ENCODE results near the gene B3GNT9.
A peak's percentile ranks its signal among the peaks of the same experiment; 100 is the strongest.

The B3GNT9 gene

DNA sequence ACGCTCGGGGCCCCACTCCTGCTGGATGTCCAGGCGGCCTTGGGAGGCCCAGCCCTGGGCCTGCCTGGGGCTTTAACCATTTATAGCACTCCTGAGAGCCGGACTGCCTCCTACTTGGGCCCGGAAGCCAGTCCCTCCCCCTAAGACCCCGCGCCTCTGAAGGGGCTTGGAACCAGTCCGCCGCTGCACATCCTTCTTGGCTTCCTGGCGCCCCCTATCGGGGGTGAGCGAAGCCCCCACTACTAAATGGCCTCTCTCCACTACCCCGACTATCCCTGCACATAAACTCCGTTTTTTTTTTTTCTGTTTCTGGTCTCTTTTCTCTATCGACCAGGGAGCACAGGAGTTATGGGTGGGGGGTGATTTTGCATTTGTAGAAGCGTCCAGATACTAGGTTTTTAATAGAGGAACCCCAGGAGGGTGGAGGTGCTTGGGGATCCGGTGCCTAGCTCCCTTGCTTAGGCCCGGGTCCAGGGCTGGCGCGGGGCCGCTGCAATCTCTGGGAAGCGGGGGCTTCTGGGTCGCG, 18.9 kb upstream of the B3GNT9 start:
- Histone ChIP-seq H3K36me3 (ENCODE audit: control insufficient read depth in 4 of 4, insufficient read depth in 4 of 4, low read length in 3 of 4) (no peaks in the 10 kb centered on the region), H3K4me3 (ENCODE audit: control insufficient read depth in 1 of 7, extremely low read depth in 1 of 7, insufficient read depth in 4 of 7, low read depth in 2 of 7, low read length in 6 of 7) (peak overlapping the region in 6 of 7 experiments; percentile 16 to 70 (median 40)), H3K27ac (ENCODE audit: insufficient read depth in 1 of 2, low read depth in 1 of 2, low read length in 2 of 2, poor library complexity in 1 of 2, severe bottlenecking in 2 of 2) (peak overlapping the region in 1 of 2 experiments; percentile 65), H3K4me1 (ENCODE audit: control extremely low read depth in 1 of 4, control insufficient read depth in 4 of 4, insufficient read depth in 4 of 4, low read length in 3 of 4) (peaks cover 0 to 53% (median 38%) of the 10 kb centered on the region in 4 experiments), H3K27me3 (replicated peaks in 2 of 5; ENCODE audit: control insufficient read depth in 4 of 5, insufficient read depth in 5 of 5, low read length in 4 of 5) (peaks cover 4 to 93% (median 47%) of the 10 kb centered on the region in 5 experiments), H3K9me3 (ENCODE audit: control extremely low read depth in 1 of 5, control insufficient read depth in 4 of 5, insufficient read depth in 2 of 5, low read depth in 1 of 5, low read length in 4 of 5) (no peaks in the 10 kb centered on the region)
- DNase-seq, result peak in 2 of 3 donors; percentile 63 to 64
- POLR2A ChIA-PET, result interaction anchor here (0.6 kb wide), 1 partner anchor 323 kb away, joined by 4 read pairs; no protein-coding TSS in a partner anchor
- WGBS (ENCODE audit: insufficient coverage), result 8% methylated on average over 14 of the region's 24 CpGs
- CTCF ChIA-PET, result interaction anchor here (1.0 to 3.6 kb wide), 12 partner anchors 8 to 222 kb away, joined by 3 to 15 read pairs (median 4); partner anchors contain the start of genes B3GNT9 and FBXL8

DNA sequence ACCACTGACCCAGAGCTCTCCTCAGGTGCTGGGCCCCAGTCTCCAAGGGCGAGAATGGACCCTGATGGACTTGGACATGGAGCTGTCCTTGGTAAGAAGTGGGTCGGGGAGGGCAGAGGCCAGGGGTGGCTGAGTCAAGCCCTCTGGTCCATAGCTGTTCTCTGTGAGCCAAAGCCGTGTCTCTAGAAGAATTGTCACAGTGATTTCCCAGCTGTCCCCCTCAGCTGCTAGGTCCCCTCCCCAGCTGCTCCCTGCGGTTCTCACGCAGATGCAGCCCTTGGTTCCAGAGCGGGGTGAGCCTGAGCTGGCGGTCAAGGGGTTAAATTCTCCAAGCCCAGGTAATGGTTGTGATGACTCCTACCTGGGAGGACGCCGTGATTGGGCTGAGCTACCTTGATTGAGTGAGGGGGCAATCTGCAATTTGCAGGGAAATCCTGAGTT, 18.2 kb upstream of the B3GNT9 start:
- H3K27me3 ChIP-seq (replicated peaks in 2 of 5; ENCODE audit: control insufficient read depth in 4 of 5, insufficient read depth in 5 of 5, low read length in 4 of 5), result peaks cover 4 to 93% (median 47%) of the 10 kb centered on the region in 5 experiments
- H3K27ac ChIP-seq (ENCODE audit: insufficient read depth in 1 of 2, low read depth in 1 of 2, low read length in 2 of 2, poor library complexity in 1 of 2, severe bottlenecking in 2 of 2), result no peak overlapping the region
- no peaks in the 10 kb centered on the region for H3K36me3 ChIP-seq (ENCODE audit: control insufficient read depth in 4 of 4, insufficient read depth in 4 of 4, low read length in 3 of 4)
- no peak overlapping the region for H3K4me3 ChIP-seq (ENCODE audit: control insufficient read depth in 1 of 7, extremely low read depth in 1 of 7, insufficient read depth in 4 of 7, low read depth in 2 of 7, low read length in 6 of 7)
- no peak for DNase-seq
- WGBS (ENCODE audit: insufficient coverage), result 64% methylated on average over 8 of the region's 9 CpGs
- ChIA-PET CTCF (interaction anchor here (0.8 to 3.6 kb wide), 14 partner anchors 8 to 276 kb away, joined by 3 to 15 read pairs (median 4); partner anchors contain the start of genes B3GNT9 and FBXL8), POLR2A (interaction anchor here (0.6 kb wide), 1 partner anchor 323 kb away, joined by 4 read pairs; no protein-coding TSS in a partner anchor)
- H3K9me3 ChIP-seq (ENCODE audit: control extremely low read depth in 1 of 5, control insufficient read depth in 4 of 5, insufficient read depth in 2 of 5, low read depth in 1 of 5, low read length in 4 of 5), result no peaks in the 10 kb centered on the region
- H3K4me1 ChIP-seq (ENCODE audit: control extremely low read depth in 1 of 4, control insufficient read depth in 4 of 4, insufficient read depth in 4 of 4, low read length in 3 of 4), result peaks cover 0 to 53% (median 36%) of the 10 kb centered on the region in 4 experiments

DNA sequence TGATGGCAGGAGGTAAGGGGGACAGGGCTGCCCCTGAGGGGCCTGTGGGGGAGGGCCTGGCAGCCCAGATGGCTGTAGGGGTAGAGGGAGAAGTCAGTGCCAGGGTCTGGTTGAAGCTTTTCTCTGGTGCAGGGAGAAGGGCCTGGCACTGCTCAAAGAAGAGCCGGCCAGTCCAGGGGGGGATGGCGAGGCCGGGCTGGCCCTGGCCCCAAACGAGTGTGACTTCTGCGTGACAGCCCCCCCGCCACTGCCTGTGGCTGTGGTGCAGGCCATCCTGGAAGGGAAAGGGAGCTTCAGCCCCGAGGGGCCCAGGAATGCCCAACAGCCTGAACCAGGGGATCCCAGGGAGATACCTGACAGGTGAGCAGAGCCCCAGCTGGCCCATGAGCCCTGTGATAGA, 16.8 kb upstream of the B3GNT9 start:
- POLR2A ChIA-PET, result no interaction called here
- CTCF ChIA-PET, result interaction anchor here (1.0 to 3.6 kb wide), 6 partner anchors 9 to 213 kb away, joined by 3 to 13 read pairs (median 4); no protein-coding TSS in a partner anchor
- Histone ChIP-seq H3K4me3 (ENCODE audit: control insufficient read depth in 1 of 7, extremely low read depth in 1 of 7, insufficient read depth in 4 of 7, low read depth in 2 of 7, low read length in 6 of 7) (no peak overlapping the region), H3K36me3 (ENCODE audit: control insufficient read depth in 4 of 4, insufficient read depth in 4 of 4, low read length in 3 of 4) (no peaks in the 10 kb centered on the region), H3K9me3 (ENCODE audit: control extremely low read depth in 1 of 5, control insufficient read depth in 4 of 5, insufficient read depth in 2 of 5, low read depth in 1 of 5, low read length in 4 of 5) (no peaks in the 10 kb centered on the region), H3K27me3 (replicated peaks in 2 of 5; ENCODE audit: control insufficient read depth in 4 of 5, insufficient read depth in 5 of 5, low read length in 4 of 5) (peaks cover 5 to 95% (median 41%) of the 10 kb centered on the region in 5 experiments), H3K4me1 (ENCODE audit: control extremely low read depth in 1 of 4, control insufficient read depth in 4 of 4, insufficient read depth in 4 of 4, low read length in 3 of 4) (peaks cover 0 to 61% (median 45%) of the 10 kb centered on the region in 4 experiments), H3K27ac (ENCODE audit: insufficient read depth in 1 of 2, low read depth in 1 of 2, low read length in 2 of 2, poor library complexity in 1 of 2, severe bottlenecking in 2 of 2) (no peak overlapping the region)
- DNase-seq, result no peak
- 98% methylated on average over 7 of the region's 7 CpGs for WGBS (ENCODE audit: insufficient coverage)

DNA sequence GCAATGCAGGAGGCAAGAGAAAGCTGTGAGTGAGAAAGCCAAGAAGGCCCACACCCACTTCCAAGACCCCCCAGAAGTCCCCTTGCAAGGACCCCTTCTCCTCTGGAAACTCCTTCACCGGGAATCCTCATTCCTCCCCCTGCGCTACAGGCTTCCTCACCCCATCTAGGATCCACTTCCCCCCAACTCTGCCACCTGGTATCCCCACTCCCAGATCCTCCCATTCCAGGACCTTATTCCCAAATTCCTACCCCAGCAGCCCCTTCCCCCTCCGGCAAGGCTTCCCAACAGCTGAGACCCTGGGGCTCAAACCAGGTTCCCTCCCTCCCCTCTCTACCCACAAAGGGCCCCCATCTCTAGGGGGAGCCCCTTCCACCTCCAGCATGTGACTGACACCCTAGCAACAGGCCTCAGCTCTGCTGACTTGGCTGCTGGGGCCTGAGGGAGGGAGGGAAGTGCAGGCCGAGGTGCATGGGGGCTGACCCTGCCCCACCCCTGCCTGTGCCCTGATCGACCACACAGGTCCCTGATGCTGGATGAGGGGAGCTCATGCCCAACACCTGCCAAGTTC, 15.9 kb upstream of the B3GNT9 start:
- POLR2A ChIA-PET, result no interaction called here
- Histone ChIP-seq H3K9me3 (ENCODE audit: control extremely low read depth in 1 of 5, control insufficient read depth in 4 of 5, insufficient read depth in 2 of 5, low read depth in 1 of 5, low read length in 4 of 5) (no peaks in the 10 kb centered on the region), H3K4me1 (ENCODE audit: control extremely low read depth in 1 of 4, control insufficient read depth in 4 of 4, insufficient read depth in 4 of 4, low read length in 3 of 4) (peaks cover 0 to 66% (median 47%) of the 10 kb centered on the region in 4 experiments), H3K36me3 (ENCODE audit: control insufficient read depth in 4 of 4, insufficient read depth in 4 of 4, low read length in 3 of 4) (no peaks in the 10 kb centered on the region), H3K4me3 (ENCODE audit: control insufficient read depth in 1 of 7, extremely low read depth in 1 of 7, insufficient read depth in 4 of 7, low read depth in 2 of 7, low read length in 6 of 7) (no peak overlapping the region), H3K27me3 (replicated peaks in 2 of 5; ENCODE audit: control insufficient read depth in 4 of 5, insufficient read depth in 5 of 5, low read length in 4 of 5) (peaks cover 9 to 98% (median 38%) of the 10 kb centered on the region in 5 experiments), H3K27ac (ENCODE audit: insufficient read depth in 1 of 2, low read depth in 1 of 2, low read length in 2 of 2, poor library complexity in 1 of 2, severe bottlenecking in 2 of 2) (no peak overlapping the region)
- DNase-seq, result no peak
- CTCF ChIA-PET, result interaction anchor here (1.2 to 3.6 kb wide), 3 partner anchors 10 to 140 kb away, joined by 3 to 13 read pairs (median 4); no protein-coding TSS in a partner anchor
- 81% methylated on average over 3 of the region's 5 CpGs for WGBS (ENCODE audit: insufficient coverage)

DNA sequence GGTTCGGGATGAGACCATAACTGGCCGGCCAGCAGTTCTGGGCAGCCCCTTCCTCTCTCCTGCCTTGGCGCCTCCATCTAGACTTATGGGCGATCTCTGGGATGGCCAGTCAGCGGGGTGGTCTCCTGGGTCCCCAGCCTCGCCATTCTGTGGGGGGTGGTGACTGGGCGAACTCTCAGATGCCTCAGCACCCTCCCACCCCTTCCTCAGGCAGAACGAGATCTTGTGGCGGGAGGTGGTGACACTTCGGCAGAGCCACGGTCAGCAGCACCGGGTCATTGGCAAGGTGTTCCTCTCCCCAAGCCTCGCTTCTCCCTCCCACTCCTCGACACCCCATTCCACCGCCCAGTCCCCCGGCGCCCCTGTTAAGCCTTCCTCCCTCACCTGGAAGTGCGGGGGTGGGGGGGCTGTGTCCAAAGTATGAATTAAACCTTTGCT, 15.3 kb upstream of the B3GNT9 start:
- H3K4me3 ChIP-seq (ENCODE audit: control insufficient read depth in 1 of 7, extremely low read depth in 1 of 7, insufficient read depth in 4 of 7, low read depth in 2 of 7, low read length in 6 of 7), result no peak overlapping the region
- no peaks in the 10 kb centered on the region for H3K36me3 ChIP-seq (ENCODE audit: control insufficient read depth in 4 of 4, insufficient read depth in 4 of 4, low read length in 3 of 4)
- peaks cover 0 to 70% (median 52%) of the 10 kb centered on the region in 4 experiments for H3K4me1 ChIP-seq (ENCODE audit: control extremely low read depth in 1 of 4, control insufficient read depth in 4 of 4, insufficient read depth in 4 of 4, low read length in 3 of 4)
- ChIA-PET POLR2A (no interaction called here), CTCF (interaction anchor here (1.2 to 3.6 kb wide), 3 partner anchors 10 to 140 kb away, joined by 3 to 13 read pairs (median 4); no protein-coding TSS in a partner anchor)
- WGBS (ENCODE audit: insufficient coverage), result 44% methylated on average over 6 of the region's 18 CpGs
- DNase-seq, result no peak
- H3K27ac ChIP-seq (ENCODE audit: insufficient read depth in 1 of 2, low read depth in 1 of 2, low read length in 2 of 2, poor library complexity in 1 of 2, severe bottlenecking in 2 of 2), result no peak overlapping the region
- no peaks in the 10 kb centered on the region for H3K9me3 ChIP-seq (ENCODE audit: control extremely low read depth in 1 of 5, control insufficient read depth in 4 of 5, insufficient read depth in 2 of 5, low read depth in 1 of 5, low read length in 4 of 5)
- H3K27me3 ChIP-seq (replicated peaks in 2 of 5; ENCODE audit: control insufficient read depth in 4 of 5, insufficient read depth in 5 of 5, low read length in 4 of 5), result peaks cover 8 to 98% (median 34%) of the 10 kb centered on the region in 5 experiments

DNA sequence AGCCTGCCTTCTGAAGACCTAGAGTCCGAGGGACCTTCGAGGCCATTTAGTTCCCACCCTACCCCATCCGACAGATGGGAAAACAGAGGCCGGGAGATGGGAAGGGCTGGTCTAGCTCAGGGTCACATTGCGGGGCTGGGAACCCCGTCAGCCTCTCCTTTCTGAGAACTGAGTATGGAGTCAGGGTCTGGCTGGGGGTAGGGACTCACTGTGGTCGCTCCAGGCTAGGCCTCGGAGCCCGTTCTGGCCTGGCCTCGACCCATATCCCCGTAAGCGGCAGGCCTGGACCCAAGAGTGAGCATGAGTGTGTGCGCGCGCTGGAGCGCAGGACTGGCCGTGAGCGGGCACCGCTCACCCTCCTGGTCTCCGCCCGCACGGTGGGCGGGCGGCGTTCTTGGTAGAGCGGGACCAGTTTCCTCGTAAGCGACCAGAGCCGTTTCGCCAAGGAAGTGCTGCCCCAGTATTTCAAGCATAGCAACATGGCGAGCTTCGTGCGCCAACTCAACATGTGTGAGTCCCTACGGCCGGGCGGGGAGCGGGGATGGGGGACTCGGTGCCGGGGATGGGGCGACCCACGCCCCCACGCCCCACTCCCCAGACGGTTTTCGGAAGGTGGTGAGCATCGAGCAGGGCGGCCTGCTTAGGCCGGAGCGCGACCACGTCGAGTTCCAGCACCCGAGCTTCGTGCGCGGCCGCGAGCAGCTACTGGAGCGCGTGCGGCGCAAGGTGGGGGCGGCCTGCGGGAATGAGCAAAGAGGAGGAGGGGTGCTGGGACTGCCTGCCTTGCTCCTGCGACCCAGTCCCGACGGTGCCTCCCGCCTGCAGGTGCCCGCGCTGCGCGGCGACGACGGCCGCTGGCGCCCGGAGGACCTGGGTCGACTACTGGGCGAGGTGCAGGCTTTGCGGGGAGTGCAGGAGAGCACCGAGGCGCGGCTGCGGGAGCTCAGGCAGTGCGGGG, 14.6 kb upstream of the B3GNT9 start:
- 7% methylated on average over 55 of the region's 85 CpGs for WGBS (ENCODE audit: insufficient coverage)
- ChIA-PET POLR2A (no interaction called here), CTCF (interaction anchor here (1.0 to 3.6 kb wide), 3 partner anchors 10 to 17 kb away, joined by 5 to 13 read pairs (median 5); no protein-coding TSS in a partner anchor)
- peaks cover 0 to 69% (median 52%) of the 10 kb centered on the region in 4 experiments for H3K4me1 ChIP-seq (ENCODE audit: control extremely low read depth in 1 of 4, control insufficient read depth in 4 of 4, insufficient read depth in 4 of 4, low read length in 3 of 4)
- H3K27ac ChIP-seq (ENCODE audit: insufficient read depth in 1 of 2, low read depth in 1 of 2, low read length in 2 of 2, poor library complexity in 1 of 2, severe bottlenecking in 2 of 2), result no peak overlapping the region
- peak in 1 of 3 donors; percentile 42 for DNase-seq
- peaks cover 6 to 93% (median 33%) of the 10 kb centered on the region in 5 experiments for H3K27me3 ChIP-seq (replicated peaks in 2 of 5; ENCODE audit: control insufficient read depth in 4 of 5, insufficient read depth in 5 of 5, low read length in 4 of 5)
- peak overlapping the region in 3 of 7 experiments; percentile 19 to 44 (median 38) for H3K4me3 ChIP-seq (ENCODE audit: control insufficient read depth in 1 of 7, extremely low read depth in 1 of 7, insufficient read depth in 4 of 7, low read depth in 2 of 7, low read length in 6 of 7)
- H3K9me3 ChIP-seq (ENCODE audit: control extremely low read depth in 1 of 5, control insufficient read depth in 4 of 5, insufficient read depth in 2 of 5, low read depth in 1 of 5, low read length in 4 of 5), result no peaks in the 10 kb centered on the region
- H3K36me3 ChIP-seq (ENCODE audit: control insufficient read depth in 4 of 4, insufficient read depth in 4 of 4, low read length in 3 of 4), result no peaks in the 10 kb centered on the region

Data from common myeloid progenitor, CD34-positive (primary cell).